ENCODE measurements around the gene ZFP3.
"Not testable (repeated sequence)": the region's sequence is repeated elsewhere in the genome, so short reads cannot be mapped to it uniquely, and the experiment has no call there.

The ZFP3 gene

DNA sequence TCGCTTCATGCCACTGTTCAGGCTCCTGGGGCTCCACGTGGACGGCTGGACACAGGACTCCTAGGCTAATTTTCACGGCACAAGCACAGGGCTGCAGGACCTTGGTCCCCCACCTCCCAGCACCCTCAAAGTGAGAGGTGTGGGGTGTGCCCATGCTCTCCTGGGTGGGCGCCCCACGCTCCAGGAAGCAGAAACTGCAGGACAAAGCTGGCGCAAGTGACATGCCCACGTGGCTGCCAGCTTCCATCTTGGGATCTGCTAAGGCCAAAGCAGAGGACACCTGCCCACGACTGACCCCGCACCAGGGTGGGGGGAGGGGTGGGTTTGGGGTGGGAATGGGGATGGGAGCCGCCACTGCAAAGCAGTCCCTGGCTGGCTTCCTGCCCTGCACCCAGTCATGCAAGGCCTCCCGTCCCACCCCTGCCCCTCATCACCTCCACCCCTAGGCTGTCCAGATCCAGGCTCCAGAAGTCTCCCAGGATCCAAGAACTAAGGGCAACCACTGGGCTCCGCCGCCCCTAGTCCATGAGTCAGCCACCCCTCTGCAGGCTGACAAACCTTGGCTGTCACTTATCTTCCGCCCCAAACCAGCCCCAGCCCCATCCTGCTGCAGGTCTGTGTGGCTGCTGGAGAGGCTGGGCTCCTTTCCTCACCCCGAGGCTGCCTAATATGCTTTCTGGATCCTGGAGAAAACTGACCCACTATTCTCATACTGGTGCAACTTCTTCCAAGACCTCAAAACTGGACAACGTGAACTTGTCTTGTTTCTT is 48.6 kb downstream of the ZFP3 start:
- no peak for DNase-seq

DNA sequence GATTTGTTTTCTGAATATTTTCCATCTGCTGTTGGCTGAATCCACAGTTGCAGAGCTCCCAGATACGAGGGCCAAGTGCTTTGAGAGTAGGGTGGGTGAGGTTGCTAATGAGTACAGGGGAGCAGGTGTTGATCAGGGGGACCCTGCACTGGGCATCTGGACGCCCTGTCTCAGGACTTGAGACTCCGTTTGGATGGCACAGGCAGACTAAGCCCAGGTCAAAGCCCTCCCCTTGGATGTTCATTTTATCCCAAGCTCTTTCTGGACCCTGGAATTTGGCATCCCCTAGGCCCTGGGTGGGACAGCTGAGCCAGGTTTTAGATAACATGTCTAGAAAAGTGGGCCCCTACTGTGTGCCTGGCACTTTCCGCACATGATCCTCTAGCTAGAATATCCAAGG is 49.6 kb downstream of the ZFP3 start:
- no peak for DNase-seq

DNA sequence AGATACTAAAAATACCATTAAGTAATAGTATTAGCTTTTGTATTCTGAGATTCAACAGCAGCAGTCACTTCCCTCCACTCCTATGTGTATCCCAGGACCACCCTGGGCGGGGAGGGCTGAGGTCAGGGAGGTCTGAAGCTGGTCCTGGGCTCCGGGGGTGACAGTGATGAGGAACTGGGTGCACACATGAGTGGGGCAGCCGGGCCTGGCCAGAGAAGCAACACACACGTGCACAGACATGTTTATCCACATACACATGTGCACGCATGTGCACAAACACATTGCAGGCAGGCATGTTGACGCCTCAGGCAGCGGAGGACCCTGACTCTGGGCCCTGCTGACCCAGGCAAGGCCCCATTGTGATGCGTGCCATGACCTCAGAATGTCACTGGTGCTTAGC is 50.1 kb downstream of the ZFP3 start:
- not testable (repeated sequence) for DNase-seq

DNA sequence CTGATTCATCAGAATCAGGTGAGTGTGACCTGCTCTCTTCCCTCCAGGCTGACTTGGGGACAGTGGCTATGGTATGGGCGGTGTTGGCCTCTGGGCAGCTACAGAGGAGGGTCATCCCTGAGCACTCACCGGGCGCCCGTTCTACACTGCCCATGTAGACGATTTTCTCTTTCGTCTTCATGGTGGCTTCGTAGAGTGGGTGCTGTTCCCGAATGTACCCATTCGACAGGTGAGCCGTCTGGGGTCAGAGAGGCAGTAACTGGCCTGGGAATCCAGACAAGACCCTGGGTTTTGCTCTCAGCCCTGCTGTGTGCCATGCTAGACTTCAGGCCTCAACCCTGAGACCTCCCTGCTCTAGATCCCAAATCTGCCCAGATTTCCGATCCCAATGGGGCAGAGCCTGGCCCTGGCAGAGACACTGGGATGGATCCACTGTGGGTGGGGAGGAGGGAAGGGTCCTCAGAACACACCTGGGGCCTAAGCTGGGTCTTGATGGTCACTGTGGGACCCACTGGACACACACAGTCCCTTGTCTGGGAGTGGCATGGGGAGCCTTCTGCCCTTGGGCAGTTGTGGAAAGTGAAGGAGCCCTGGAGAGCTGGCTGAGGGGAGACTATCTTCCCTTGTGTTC is 50.8 kb downstream of the ZFP3 start:
- DNase-seq, result no peak

DNA sequence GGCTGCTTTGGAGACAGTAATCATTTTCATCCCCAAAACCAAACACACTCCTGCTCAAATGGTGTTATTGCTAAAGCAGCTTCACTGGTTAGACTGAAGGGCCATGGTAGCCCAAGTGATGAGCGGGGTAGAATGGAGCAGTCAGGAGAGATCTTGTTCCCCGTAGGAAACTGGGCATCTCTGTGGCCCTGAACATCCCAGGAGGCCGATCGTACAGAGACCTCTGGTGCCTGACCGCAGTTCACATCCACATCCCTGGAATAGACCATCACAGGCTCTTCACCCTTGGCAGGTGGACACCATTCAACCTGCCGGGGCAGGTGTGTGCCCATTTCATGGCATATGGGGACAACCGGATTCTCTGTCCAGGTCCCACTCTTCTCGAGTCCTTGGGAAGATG is 51.5 kb downstream of the ZFP3 start:
- DNase-seq, result not testable (repeated sequence)

DNA sequence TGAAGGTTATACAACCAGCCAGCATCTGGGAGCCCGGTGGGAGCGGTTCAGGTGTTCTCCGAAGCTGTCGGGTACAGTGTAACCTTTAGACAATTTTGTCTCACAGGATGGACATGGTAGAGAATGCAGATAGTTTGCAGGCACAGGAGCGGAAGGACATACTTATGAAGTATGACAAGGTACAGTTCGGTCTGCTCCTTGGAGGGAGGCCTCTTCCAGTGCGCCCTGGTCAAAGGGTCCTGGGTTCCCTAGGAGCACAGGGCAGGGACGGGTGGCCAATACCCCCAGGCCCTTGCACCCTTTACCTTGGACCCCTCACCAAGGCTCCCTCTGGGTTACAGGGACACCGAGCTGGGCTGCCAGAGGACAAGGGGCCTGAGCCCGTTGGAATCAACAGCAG is 52.0 kb downstream of the ZFP3 start:
- DNase-seq, result not testable (repeated sequence)

DNA sequence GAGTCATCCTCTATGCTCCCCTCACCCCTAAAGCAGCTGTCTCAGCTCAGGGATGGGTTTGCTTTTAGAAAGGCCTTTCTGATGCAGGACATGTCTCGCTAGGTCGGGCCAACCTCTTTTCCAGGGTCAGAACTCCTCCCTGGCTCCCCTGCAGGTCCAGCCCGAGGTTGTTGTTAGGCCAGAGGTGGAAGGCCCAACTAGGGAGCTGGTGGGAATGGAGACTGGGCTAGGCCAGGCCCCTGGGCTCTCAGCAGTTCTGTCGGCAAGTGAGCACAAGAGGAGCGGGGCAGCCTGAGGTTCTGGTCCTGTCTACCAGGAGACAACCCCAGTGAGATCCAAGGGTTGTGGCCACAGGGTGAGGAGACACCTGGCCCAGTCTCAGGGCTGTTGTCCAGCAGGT is 52.4 kb downstream of the ZFP3 start:
- not testable (repeated sequence) for DNase-seq

DNA sequence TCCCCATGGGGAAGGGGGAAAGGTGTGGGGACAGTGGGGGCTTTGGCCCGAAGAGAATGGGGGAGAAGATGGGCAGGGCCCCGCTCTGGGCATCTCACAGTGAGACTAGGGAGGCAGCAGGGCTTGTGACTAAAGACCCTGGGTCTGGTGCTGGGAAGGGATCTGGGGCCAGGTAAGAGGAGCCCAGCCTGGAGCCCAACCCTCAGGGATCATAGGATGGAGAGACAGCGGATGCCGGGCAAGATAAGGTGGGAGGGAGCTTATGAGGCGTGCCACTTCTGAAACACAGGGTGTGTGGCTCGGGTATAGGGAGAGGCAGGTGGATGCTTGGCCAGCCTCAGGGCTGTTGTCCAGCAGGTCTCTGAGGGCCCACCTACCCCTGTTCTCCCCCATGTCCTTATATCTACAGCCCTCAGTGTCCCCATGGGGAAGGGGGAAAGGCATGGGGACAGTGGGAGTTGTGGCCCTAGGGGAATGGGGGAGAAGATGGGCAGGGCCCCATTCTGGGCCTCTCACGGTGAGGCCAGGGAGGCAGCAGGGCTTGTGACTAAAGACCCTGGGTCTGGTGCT is 53.0 kb downstream of the ZFP3 start:
- no peak for DNase-seq

DNA sequence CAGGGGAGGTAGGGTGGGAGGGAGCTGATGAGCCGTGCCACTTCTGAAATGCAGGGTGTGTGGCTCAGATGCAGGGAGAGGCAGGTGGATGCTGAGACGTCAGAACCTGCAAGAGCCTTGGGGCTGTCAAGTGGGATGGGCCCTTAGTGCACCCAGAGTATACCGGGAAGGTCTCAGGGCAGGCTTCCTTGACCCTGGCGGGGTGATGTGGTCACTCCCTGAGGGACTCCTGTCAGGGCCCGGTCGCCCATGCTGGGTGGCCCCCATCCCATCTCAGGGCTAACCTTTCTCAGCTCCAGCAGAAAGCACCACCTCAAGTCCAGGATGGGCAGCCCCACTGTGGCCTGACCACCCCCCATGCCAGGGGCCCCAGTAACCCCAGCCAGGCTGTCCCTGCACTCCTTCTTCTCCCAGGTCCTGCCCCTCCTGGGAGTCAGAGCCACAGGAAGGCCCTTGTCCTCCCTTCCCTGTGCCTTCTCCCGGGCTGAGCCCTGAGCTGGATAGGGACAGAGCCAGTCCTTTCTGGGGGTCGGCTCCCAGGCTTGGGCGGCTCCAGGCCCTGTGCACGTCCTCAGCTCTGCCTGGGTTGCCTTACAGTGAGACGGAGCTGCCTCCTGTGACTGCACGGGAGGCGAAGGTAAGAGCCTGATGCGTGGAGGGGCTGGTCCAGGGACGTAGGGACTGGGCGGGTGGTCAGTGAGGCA is 53.7 kb downstream of the ZFP3 start:
- not testable (repeated sequence) for DNase-seq

DNA sequence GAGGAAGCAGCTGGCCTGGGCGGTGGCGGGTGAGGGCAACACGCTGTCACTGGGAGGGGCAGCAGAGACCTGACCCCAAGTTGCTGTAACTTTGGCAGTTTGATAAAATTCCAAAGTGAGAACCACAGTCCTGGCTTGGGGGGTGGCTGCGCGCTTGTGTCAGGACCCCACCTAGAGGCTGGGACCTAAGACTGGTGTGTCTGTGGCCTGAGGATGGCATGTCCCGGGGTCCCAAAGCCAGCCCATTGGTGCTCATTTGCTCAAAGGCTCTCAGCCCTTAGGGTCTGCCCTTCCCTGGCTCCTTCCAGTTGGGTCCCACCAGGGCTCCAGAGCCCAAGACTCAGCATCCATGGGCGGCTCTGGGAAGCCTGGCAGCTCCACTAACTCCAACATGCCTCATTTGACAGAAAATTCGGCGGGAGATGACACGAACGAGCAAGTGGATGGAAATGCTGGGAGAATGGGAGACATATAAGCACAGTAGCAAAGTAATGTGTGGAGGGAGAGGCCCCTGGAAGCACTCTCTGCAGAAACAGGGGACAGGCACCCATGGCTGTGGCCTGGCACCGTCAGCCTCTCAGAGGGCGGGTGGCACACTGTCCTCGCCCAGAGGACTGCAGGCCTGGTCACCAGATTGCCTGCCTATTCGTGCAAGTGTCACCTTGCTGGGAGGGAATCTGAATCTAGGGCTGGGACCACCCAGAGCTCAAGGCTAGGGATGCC is 54.4 kb downstream of the ZFP3 start:
- not testable (repeated sequence) for DNase-seq

DNA sequence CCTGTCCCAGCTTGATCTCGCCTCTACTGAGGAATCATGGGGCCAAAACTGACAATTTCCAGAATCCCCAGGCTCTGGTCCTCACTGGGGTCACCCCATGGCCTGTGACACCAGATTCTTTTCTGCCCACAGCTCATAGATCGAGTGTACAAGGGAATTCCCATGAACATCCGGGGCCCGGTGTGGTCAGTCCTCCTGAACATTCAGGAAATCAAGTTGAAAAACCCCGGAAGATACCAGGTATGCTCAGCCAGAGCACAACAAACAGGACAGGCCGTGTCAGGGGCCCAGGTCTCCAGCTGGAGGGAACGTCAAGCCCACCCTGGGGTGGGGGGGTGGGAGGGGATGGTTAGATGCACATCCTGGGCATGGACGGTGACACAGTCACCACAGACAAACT is 55.0 kb downstream of the ZFP3 start:
- no peak for DNase-seq

DNA sequence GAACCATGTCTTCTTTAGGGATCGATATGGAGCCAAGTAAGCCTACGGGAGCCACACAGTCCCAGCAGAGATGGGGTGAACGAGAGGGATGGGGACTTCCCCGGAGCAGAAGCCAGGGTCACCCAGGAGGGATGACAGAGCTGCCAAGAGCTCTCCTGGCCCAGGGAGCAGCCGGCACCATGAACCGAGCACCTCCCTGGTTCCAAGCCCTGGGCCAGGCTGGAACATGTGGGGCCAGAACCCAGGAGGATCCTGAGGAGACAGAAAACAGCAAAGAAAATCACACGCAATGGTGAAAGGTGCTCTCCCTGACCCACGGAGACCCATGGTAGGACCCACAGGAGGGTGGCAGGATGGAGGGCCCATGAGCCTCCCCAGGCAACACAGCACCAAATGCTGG is 55.7 kb downstream of the ZFP3 start:
- not testable (repeated sequence) for DNase-seq

DNA sequence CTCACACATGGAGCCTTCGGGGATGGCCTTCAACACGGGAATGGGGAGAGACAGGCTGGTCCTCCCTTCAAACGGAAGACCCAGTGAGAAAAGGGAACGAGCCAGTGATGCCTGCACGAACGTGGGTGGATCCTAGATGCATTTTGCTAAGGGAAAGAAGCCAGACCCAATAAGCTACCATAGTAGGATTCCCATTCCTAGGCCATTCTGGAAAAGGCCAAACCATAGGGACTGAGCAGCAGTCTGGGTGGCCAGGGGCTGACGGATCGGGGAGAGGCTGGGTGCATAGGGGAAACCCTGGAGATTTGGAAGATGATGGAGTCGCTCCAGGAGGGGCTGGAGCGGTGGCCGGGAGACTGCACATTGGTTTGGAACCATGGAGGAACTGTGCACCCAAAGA is 56.3 kb downstream of the ZFP3 start:
- DNase-seq, result not testable (repeated sequence)

DNA sequence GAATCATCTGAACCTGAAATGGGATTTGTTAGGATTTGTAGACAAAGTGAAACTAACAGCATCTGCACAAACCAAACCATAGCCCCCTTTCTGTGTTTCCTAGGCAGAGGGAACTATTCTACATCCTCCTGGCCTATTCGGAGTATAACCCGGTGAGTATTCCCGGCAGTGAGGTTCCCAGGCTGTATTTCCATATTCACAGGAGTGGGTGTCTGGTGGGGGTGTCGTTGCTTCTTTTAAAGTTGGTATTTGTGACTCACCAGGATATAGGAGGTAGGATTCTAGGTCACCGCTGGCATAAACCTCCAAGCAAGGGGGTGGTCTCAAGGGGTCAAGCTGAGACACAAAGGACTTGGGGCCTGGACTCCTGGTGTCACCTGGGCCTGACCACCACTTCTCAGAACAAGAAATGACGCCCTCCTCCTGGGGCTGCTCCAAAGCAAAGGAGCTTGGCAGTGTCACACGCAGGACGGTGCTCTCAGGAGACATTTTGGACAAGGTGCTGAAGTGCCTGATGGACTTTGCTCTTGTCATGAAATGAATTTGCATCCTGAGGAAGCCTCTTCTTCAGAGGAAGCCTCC is 57.0 kb downstream of the ZFP3 start:
- DNase-seq, result not testable (repeated sequence)

DNA sequence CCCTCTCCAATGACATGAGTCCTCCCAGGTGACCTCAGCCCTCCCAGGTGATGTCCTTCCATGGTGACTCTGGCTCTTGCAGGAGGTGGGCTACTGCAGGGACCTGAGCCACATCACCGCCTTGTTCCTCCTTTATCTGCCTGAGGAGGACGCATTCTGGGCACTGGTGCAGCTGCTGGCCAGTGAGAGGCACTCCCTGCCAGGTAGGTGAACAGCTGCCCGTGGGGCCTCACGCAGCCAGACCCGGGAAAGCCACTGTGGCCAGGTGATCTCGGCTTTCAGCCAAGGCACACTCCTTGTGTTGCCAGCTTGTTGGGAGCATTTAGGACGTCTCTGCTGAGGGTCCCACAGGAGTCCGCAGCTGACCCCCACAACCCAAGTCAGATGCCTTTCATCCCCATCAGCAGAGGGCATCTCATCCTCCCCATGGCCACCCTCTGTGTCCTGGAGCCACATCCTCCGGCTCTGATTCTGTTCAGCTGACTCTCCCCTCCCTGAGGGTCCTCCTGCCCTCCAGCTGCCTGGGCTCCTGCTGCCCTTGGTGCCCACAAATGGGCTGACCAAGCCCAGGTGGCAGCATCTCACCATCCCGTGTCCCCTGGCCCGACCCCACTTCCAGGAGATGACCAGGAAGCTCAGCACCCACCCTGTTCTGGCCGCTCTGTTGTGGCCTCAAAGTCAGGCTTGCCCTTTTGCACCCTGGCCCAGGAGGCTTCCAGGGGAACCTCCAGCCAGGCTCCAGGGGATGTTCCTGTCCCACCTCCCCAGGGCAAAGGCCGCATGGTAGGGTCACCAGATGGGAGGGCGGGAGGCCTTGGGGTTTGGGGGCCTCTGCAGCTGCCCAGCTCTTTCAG is 57.7 kb downstream of the ZFP3 start:
- no peak for DNase-seq

DNA sequence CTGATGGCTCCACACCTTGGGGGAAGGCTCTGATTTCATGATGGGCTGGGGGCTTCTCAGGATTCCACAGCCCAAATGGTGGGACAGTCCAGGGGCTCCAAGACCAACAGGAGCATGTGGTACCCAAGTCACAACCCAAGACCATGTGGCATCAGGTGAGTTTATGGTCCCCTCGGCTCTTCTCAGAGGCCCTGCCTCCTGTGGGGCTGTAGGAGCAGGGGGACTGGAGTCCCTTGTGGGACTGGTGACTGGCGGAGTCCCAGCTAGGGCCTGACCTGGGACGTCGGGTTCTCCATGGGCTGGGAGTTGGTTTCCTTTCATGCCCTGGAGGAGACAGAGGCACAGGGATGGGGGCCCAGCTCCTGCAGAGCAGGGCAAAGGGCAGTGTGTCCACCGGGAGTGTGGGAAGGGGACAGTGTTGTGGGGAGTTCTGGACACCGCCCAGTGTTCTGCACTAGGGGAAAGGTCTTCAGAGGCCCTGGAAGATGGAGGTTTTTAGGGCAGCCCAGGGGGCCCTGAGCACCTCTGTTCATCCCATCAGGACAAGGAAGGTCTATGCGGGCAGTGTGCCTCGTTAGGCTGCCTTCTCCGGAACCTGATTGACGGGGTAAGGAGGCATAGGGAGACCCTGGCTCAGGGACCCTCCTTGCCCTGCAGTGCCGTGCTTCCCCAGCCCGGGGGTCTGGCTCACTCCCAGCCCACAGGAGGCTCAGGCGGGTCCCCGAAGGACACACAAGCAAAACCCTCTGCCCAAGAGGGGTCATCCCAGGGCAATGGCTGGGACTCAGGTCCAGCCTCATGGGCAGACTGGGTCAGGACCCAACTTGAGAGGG is 58.5 kb downstream of the ZFP3 start:
- DNase-seq, result not testable (repeated sequence)

DNA sequence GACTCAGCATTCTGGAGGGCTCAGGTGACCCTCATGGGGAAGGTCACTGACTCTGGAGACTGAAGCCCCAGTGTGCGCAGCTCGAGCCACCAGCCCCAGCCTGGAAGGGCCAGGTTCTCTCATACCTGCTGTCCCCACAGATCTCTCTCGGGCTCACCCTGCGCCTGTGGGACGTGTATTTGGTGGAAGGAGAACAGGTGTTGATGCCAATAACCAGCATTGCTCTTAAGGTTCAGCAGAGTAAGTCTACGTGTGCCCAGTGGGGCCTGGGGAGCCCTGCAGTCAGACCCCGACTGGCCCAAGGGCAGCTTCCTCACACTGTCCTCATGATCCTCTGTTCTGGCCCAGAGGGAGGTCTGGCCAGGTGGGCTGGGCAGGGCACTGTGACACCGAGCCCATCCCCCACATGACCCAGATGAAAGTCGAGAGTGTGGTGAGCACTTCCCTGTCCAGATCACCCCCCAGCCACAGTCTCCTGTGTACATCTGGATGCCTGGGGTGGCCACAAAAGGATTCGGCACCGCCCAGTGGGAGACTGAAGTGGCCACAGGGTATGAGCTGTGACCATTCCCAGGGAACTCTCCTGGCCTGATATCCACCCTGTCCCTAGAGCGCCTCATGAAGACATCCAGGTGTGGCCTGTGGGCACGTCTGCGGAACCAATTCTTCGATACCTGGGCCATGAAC is 59.4 kb downstream of the ZFP3 start:
- DNase-seq, result not testable (repeated sequence)

DNA sequence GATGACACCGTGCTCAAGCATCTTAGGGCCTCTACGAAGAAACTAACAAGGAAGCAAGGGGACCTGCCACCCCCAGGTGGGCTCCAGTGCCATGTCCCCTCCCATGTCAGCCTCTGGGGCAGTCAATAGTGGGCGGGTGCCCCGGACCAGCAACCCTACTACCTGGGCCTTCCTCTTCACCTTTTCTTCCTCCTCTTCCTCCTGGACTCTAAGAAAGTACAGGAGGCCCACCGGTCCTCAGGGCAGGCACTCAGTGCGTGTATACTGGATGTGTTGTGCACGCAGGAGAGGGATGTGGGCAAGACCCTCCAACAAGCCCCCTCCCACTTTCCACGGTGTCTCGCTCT is 59.9 kb downstream of the ZFP3 start:
- DNase-seq, result not testable (repeated sequence)

DNA sequence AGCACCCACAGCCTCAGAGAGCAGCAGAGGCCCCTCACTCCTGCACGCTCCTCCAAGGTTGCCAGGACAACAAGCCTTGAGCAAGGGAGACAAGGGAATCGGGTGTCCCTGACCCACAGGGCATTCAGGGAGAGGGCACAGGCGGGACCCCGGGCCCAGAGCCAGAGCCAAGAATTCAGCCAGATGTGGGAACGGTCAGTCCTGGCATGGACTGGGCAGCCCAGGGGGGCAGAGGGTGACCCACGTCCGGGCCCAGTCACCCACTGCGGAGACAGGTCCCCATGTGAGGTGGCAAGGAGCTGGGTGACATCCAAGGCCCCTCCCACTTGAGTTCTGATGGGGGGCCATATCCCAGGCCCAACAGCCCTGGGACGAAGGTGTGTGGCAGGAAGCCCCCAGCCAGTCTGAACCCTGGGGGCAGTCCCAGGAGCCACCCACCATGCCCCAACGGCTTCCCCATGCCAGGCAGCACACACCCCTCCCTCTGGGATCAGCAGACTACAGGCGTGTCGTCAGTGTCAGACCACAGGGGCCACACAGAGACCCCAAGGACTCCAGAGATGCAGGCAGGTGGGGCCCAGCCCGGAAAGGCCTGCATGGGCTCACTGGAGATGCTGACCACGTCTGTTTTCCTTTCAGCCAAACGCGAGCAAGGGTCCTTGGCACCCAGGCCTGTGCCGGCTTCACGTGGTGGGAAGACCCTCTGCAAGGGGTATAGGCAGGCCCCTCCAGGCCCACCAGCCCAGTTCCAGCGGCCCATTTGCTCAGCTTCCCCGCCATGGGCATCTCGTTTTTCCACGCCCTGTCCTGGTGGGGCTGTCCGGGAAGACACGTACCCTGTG is 60.6 kb downstream of the ZFP3 start:
- DNase-seq, result no peak

Data from NCI-H2081 treated with DMSO at 0.1 percent for 48 hours (cell line).